Breast epithelium (tissue), 4 donors: ENCODE results near the gene MVB12B. TPM values are rescaled to one million over a fixed set of nuclear protein-coding genes. Genes with fewer than 3 reads are reported as not detected.
A peak's percentile ranks its signal among the peaks of the same experiment; 100 is the strongest.

ENCODE experiments used
- DNase-seq, 2 donors: peaks; one replicate each; pipeline ENCODE4 v3.0.0-alpha.2; 2019; ENCODE audit warnings: low spot score in 2 of 2
- H3K27ac ChIP-seq, 2 donors: fragments of 200-600 bp; sonication (generic) in 1 of 2; one replicate each; pipeline ENCODE4 v1.5.1; 2016 to 2019; ENCODE audit warnings: mild to moderate bottlenecking in 1 of 2
- H3K27me3 ChIP-seq, 2 donors: fragments of 200-600 bp; sonication (generic) in 1 of 2; one replicate each; pipeline versions ENCODE4 v1.5.1 to v1.6.0; 2017 to 2019; ENCODE audit warnings: control low read depth in 1 of 2, mild to moderate bottlenecking in 1 of 2
- H3K36me3 ChIP-seq: fragments of 200-600 bp; one replicate; pipeline ENCODE4 v1.5.1; 2019
- H3K4me1 ChIP-seq, 2 donors: fragments of 200-600 bp; sonication (generic); one replicate each; pipeline ENCODE4 v1.5.1; 2016 to 2019; ENCODE audit warnings: control low read depth in 1 of 2
- H3K4me3 ChIP-seq, 3 donors: fragments of 200-600 bp; sonication (generic); 1 replicate in 2 of 3; 2 replicates in 1 of 3; pipeline ENCODE4 v1.5.1; 2016 to 2019; ENCODE audit warnings: mild to moderate bottlenecking in 3 of 3, moderate library complexity in 2 of 3
- H3K9me3 ChIP-seq, 2 donors: fragments of 200-600 bp; sonication (generic) in 1 of 2; one replicate each; pipeline ENCODE4 v1.5.1; 2016 to 2019; ENCODE audit warnings: control low read depth in 1 of 2
- CTCF ChIP-seq, 3 donors: fragments of 450-650 bp; IDR thresholded peaks; one replicate each; pipeline ENCODE4 v1.5.1; 2016 to 2017; ENCODE audit warnings: antibody characterized with exemption in 3 of 3, mild to moderate bottlenecking in 3 of 3, moderate library complexity in 3 of 3
- POLR2A ChIP-seq: fragments of 450-650 bp; IDR thresholded peaks from one replicate; pipeline ENCODE4 v1.6.1; 2016; ENCODE audit warnings: antibody characterized with exemption, mild to moderate bottlenecking, moderate library complexity
- POLR2AphosphoS5 ChIP-seq, 3 donors: sonication (generic); formaldehyde crosslinking; IDR thresholded peaks; one replicate each; pipeline ENCODE4 v1.6.1; 2017; ENCODE audit warnings: antibody characterized with exemption in 3 of 3
- intact Hi-C: fragments of 100-400 bp; cut with DNase I; formaldehyde crosslinking; loops from one replicate; pipeline ENCODE4 v1.15.1; 2023; ENCODE audit warnings: low total_unique reads
- total RNA-seq, 3 donors: library from RNA; depleted of rRNA; stranded (reverse); fragments of >200 nt; gene quantifications; one replicate each; pipeline ENCODE4 v1.1.0, GENCODE V29; 2016

Gene MVB12B
- total RNA-seq, 3 donors from 2014 or later = 8.2 to 12.6 (median 9.9) TPM

- no peaks in the 10 kb centered on the region for H3K36me3 ChIP-seq
- intact Hi-C loops = no loop called here
- TF ChIP-seq POLR2A (no peak), CTCF (IDR thresholded peaks at IDR 0.05) (no peak), POLR2AphosphoS5 (IDR thresholded peaks at IDR 0.05) (no peak)
- H3K27me3 ChIP-seq = no peaks in the 10 kb centered on the region
- DNase-seq = no peak
- no peak overlapping the region for H3K4me3 ChIP-seq
- H3K27ac ChIP-seq = no peak overlapping the region
- no peaks in the 10 kb centered on the region for H3K9me3 ChIP-seq
- no peaks in the 10 kb centered on the region for H3K4me1 ChIP-seq
Observed at GRCh38 chr9:126440940-126441339, 114.3 kb downstream of the MVB12B start.

- TF ChIP-seq POLR2A (no peak), POLR2AphosphoS5 (IDR thresholded peaks at IDR 0.05) (no peak), CTCF (IDR thresholded peaks at IDR 0.05) (no peak)
- Histone ChIP-seq H3K27me3 (no peaks in the 10 kb centered on the region), H3K36me3 (no peaks in the 10 kb centered on the region), H3K4me1 (no peaks in the 10 kb centered on the region), H3K4me3 (no peak overlapping the region), H3K27ac (no peak overlapping the region), H3K9me3 (no peaks in the 10 kb centered on the region)
- no peak for DNase-seq
- intact Hi-C loops = no loop called here
Observed at GRCh38 chr9:126442636-126443035, 116.0 kb downstream of the MVB12B start.

GRCh38 chr9:126443144-126443543 lies 116.5 kb downstream of the MVB12B start:
- Histone ChIP-seq H3K27ac (no peak overlapping the region), H3K9me3 (no peaks in the 10 kb centered on the region), H3K4me1 (no peaks in the 10 kb centered on the region), H3K4me3 (no peak overlapping the region), H3K36me3 (no peaks in the 10 kb centered on the region), H3K27me3 (no peaks in the 10 kb centered on the region)
- no peak for DNase-seq
- intact Hi-C loops = no loop called here
- TF ChIP-seq CTCF (IDR thresholded peaks at IDR 0.05) = no peak
- TF ChIP-seq POLR2A = no peak
- no peak for TF ChIP-seq POLR2AphosphoS5 (IDR thresholded peaks at IDR 0.05)

- DNase-seq = peak in 1 of 2 donors; percentile 59
- Histone ChIP-seq H3K4me1 (no peaks in the 10 kb centered on the region), H3K4me3 (no peak overlapping the region), H3K36me3 (no peaks in the 10 kb centered on the region), H3K9me3 (no peaks in the 10 kb centered on the region), H3K27ac (peak overlapping the region; percentile 14 to 30), H3K27me3 (no peaks in the 10 kb centered on the region)
- intact Hi-C loops = no loop called here
- no peak for TF ChIP-seq CTCF (IDR thresholded peaks at IDR 0.05)
Observed at GRCh38 chr9:126448136-126448535, 121.5 kb downstream of the MVB12B start.

- TF ChIP-seq POLR2A = no peak
- no peak for TF ChIP-seq POLR2AphosphoS5 (IDR thresholded peaks at IDR 0.05)
- no peak for TF ChIP-seq CTCF (IDR thresholded peaks at IDR 0.05)
- Histone ChIP-seq H3K4me1 (no peaks in the 10 kb centered on the region), H3K36me3 (no peaks in the 10 kb centered on the region), H3K27ac (peak overlapping the region; percentile 22 to 23), H3K9me3 (no peaks in the 10 kb centered on the region), H3K27me3 (no peaks in the 10 kb centered on the region), H3K4me3 (no peak overlapping the region)
- no peak for DNase-seq
- intact Hi-C loops = no loop called here
Observed at GRCh38 chr9:126448865-126449577, 122.4 kb downstream of the MVB12B start.
